Mucosa of gallbladder (tissue), 1 donor: Measurements from ENCODE around the gene ANK3. TPM values are rescaled to one million over a fixed set of nuclear protein-coding genes. Genes with fewer than 3 reads are reported as not detected.
"Not testable (repeated sequence)": the region's sequence is repeated elsewhere in the genome, so short reads cannot be mapped to it uniquely, and the experiment has no call there.

ENCODE experiments used
- DNase-seq: peaks from one replicate; pipeline ENCODE4 v3.0.0-alpha.2; 2020; ENCODE audit warnings: low spot score
- total RNA-seq: library from RNA; stranded (reverse); gene quantifications from one replicate; pipeline ENCODE4 v1.2.1, GENCODE V29; 2021
- donor health status: DM: no; HTN: no; CAD: no.

Gene ANK3
- total RNA-seq, 1 donor from 2014 or later: 169 TPM

- no peak for DNase-seq
Observed at GRCh38 chr10:60096761-60097513, 292.7 kb downstream of the ANK3 start.

DNA sequence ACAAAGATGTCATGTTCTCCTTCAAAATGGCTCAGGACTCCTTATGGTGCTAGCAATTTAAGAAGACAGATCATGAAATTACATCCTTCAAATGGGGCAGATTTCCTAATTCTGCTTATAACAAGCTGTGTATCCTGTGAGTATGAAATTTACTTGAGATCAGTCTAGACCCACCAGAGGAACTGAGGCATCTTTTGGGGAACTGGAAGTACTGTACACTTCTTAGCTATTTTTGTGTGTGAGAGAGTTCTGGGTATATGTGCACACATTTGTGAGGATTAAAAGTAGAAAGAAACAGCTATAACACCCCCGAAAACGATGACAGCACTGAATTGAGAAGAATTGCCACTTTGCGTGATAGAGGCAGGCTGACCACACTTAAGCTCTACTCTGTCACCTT lies 296.4 kb downstream of the ANK3 start:
- DNase-seq: no peak

DNA sequence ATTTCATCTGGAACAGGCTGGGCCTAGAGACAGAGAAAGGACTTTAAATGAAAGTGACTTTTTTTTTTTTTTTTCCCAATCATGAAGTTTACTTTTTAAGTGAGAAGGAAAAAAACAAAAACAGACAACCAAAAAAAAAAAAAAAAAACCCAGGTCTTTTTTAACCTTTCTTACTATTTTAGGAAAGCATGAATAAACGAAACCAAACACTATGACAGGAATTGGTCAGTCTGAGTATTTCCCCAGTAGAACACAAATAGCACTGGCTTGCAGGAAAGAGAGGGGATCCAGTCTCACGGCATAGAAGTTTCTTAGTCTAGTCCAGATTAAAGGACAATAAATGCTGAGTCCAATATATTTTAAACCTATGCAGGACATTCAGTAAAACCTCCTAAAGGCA lies 302.8 kb downstream of the ANK3 start:
- no peak for DNase-seq

DNA sequence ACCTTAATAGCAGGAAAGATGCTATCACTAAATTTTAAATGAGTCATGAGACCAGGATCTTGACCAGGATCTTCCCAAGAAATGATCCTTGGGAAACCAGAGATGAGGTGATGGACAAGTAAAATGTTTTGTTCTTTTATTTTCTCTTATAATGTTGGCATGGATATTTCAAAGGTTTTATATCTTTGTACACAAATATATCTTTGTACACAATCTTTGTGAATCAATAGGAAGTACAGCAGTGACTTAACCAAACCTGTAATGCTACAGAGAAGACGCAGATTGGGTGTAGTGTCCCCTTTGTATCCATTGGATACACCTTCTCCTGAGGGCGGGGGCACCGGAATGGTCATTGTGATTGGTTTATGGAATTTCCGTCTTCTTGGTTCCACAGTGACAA lies 303.3 kb downstream of the ANK3 start:
- DNase-seq: no peak

- DNase-seq: no peak
Observed at GRCh38 chr10:60082744-60083344, 306.8 kb downstream of the ANK3 start.

DNA sequence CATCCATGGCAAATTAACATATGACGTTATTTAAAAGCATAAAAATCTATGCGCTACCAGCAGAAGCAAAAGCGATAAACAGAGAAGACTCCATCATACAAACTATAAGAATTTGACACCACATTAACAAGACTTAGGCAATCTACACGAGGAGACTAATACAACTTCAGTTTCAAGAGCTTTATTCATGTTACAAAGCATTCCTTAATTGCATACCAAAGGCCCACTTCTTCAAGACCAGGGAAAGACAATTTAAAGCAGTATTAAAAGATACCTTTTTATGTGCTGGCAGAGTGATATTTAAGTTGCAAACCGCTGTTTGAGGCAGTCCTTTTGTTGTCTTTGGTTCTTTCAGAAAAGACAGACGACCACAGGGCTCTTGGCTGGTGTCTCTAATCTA lies 307.3 kb downstream of the ANK3 start:
- DNase-seq: no peak

- DNase-seq: no peak
Observed at GRCh38 chr10:60073781-60074656, 315.7 kb downstream of the ANK3 start.

DNA sequence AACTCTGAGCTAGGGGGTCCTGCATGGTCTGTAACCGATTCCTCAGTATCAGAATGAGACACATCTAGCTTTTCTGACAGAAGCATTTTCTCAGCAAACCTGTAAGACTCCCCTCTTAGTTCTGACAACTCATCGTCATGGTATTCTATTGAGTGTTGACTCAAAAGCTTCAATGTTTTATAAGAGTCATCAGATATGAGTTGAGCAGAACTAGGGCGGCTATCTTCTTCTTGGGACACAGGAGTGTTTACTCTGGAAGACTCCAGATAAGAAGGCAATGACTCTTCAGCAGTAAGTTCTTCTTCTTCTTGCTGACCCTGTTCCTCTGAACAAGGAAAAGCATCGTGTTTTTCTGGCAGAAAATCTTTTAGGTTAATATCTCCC lies 316.3 kb downstream of the ANK3 start:
- DNase-seq: no peak

DNA sequence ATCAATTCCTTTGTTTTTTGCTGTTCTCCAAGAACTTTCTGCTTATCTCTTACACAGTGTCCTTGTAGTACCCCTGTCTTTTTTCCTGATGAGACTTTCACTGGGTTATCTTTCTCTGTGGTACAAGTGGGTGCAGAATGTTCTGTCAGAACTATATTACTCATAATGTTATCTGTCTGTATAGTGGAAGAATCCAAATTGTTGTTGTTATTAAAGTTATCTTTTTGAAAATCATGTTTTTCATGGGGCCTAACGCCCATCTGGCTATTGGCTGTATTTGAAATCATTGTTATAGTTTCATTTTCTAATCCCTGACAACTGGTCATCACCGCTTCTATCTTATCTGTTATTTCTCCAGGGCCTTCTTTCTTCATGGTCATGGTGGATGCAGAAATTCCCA lies 320.4 kb downstream of the ANK3 start:
- no peak for DNase-seq

- no peak for DNase-seq
Observed at GRCh38 chr10:60050366-60050765, 339.3 kb downstream of the ANK3 start.

DNA sequence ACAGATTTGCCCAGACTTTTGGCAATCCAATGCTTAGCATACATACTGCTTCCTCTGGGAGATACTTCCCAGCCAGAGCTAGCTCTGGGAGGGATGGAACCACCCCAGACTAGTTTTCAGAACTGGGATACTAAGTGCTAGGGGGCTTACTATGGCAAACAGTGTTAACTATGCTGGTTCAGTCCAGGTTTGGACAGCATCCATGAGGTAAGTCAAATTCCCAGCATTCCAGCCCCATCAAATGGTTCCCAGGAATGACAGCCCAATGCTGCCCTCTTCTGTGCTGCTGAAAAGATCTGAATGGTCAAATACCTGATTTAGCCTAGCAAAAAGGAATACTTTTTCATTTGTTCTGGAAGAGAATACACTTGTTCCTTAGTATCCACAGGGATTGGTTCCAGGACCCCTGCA lies 341.6 kb downstream of the ANK3 start:
- DNase-seq: no peak

DNA sequence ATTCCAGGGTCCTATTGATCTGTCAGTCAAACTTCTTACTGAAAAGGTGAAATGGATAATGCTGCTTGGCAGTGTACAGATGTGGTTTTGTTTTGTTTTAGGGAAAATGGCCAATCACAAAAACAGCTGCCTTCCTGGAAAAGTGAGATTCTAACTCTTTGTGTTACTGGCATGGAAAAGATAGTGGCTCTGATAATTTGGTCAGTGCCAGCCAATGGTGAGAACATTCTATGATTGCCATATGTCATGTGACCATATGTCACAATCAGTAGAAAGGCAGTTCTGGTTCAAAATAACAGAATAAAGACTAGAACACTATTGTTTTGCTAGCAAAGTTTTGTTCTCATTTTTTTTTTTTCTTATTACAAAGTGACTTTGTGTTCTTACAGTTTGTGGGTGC lies 344.1 kb downstream of the ANK3 start:
- DNase-seq: no peak

- DNase-seq: no peak
Observed at GRCh38 chr10:60044971-60045370, 344.7 kb downstream of the ANK3 start.

GRCh38 chr10:60044242-60044641 lies 345.4 kb downstream of the ANK3 start:
- no peak for DNase-seq

- DNase-seq: no peak
Observed at GRCh38 chr10:60043561-60044241, 346.0 kb downstream of the ANK3 start.

DNA sequence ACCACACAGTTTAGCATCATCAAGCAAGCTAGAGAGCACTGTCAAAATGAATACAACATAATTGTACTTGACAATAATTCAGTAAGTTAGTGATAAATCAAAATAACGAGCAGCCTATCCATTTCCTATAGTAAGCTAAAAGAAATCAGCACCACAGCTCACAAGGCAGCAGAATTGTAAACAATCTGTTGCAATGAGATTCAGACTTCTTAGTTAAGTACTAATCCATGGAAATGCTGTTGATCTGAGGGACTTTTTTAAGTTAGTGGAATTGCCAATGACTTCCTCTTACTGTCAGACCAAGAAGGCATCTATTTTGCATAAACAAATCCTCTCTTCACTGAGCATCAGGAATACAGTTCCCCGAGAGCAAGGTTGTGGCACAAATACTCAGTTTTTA lies 346.8 kb downstream of the ANK3 start:
- no peak for DNase-seq

GRCh38 chr10:60042262-60042661 lies 347.4 kb downstream of the ANK3 start:
- no peak for DNase-seq

GRCh38 chr10:60041489-60042133 lies 348.1 kb downstream of the ANK3 start:
- DNase-seq: no peak

DNA sequence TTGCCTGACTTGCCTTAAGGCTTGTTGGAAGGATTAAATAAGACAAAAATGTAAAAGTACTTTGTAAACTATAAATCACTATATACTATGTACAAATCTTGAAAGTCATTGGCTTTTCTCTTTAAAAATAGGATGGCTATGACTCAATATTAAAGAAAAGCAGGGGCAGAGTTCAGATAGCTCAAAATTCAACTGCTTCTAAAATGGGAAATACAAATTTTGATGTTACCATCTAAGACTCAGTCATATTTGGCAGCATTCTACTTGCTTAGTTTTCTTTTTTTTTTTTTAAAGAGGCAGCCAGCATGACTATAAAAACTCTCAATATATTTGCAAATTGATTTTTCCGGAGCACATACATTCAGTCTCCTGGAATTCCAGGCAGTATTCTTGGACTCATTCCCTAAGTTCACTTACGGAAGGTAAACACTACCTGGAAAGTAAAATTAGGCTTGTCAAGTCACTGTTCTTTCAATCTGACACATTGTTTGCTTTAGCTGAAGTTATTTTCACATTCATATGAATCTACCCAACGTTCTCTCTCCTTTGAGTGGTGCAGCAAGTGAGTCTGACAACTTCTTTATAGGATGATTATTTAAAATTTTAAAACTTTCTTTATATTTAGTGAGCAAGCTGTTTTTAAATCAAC lies 349.5 kb downstream of the ANK3 start:
- DNase-seq: no peak

DNA sequence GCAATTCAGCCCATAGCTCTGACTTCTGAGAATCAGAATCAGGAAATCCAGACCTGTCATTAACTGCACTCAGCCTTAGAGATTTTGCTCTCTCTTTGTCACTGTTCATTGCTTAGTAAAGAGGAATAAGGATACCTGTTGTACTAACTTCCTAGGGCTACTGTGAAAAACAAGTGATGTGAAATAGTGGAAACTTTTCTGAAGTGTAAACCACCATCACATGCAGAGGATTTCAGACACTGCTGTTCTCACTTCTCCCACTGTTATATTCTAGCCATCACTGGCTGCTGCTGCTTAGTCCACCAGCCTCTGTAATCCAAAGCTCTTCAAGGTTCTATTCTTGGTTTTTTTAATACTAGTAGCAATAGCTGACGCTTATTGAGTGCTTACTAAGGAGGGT lies 353.7 kb downstream of the ANK3 start:
- no peak for DNase-seq

GRCh38 chr10:60035375-60035774 lies 354.3 kb downstream of the ANK3 start:
- DNase-seq: not testable (repeated sequence)
